Body of pancreas (tissue), 4 donors: ENCODE results near the gene CD80. TPM values are rescaled to one million over a fixed set of nuclear protein-coding genes. Genes with fewer than 3 reads are reported as not detected.

Experiments
- ATAC-seq: fragments of 150-250 bp; one replicate; pipeline ENCODE4 v1.9.1; 2016
- DNase-seq, 4 donors: peaks; one replicate each; pipeline ENCODE4 v3.0.0-alpha.2; 2019
- H3K27ac ChIP-seq, 4 donors: fragments of 200-600 bp; sonication (generic); 1 replicate in 3 of 4; 2 replicates in 1 of 4; pipeline versions ENCODE4 v1.5.1 to v1.6.1; 2016 to 2019; ENCODE audit warnings: mild to moderate bottlenecking in 1 of 4, mixed read lengths in 1 of 4, moderate library complexity in 1 of 4
- H3K27me3 ChIP-seq, 2 donors: fragments of 200-600 bp; sonication (generic); one replicate each; pipeline ENCODE4 v1.6.0; 2016; ENCODE audit warnings: mild to moderate bottlenecking in 1 of 2
- H3K36me3 ChIP-seq, 2 donors: fragments of 200-600 bp; sonication (generic); replicated peaks in 1 of 2; 2 replicates each; pipeline ENCODE4 v1.5.1; 2016; ENCODE audit warnings: low read depth in 2 of 2; ENCODE audit not compliant: insufficient read depth in 1 of 2
- H3K4me1 ChIP-seq: fragments of 200-600 bp; sonication (generic); one replicate; pipeline ENCODE4 v1.6.0; 2016
- H3K4me3 ChIP-seq, 2 donors: fragments of 200-600 bp; sonication (generic); 1 replicate in 1 of 2; 2 replicates in 1 of 2; pipeline ENCODE4 v1.5.1; 2016 to 2019
- H3K9me3 ChIP-seq, 3 donors: fragments of 200-600 bp; sonication (generic); 1 replicate in 2 of 3; 2 replicates in 1 of 3; pipeline ENCODE4 v1.5.1; 2016
- CTCF ChIP-seq, 7 experiments: fragments of 450-650 bp in 4 of 7; fragments of 200-600 bp in 3 of 7; sonication (generic) in 3 of 7; IDR thresholded peaks; one replicate each; pipeline ENCODE4 v1.5.1; 2016 to 2019; ENCODE audit warnings: antibody characterized with exemption in 7 of 7
- POLR2A ChIP-seq, 3 donors: fragments of 450-650 bp; IDR thresholded peaks; one replicate each; pipeline ENCODE4 v1.6.1; 2016; ENCODE audit warnings: antibody characterized with exemption in 3 of 3, mild to moderate bottlenecking in 2 of 3
- WGBS, 2 donors: methylation state at CpG; one replicate each; pipeline ENCODE4 v1.1.5; 2017; 5-methylcytosine and 5-hydroxymethylcytosine counted together
- intact Hi-C: fragments of 100-400 bp; cut with DNase I; formaldehyde crosslinking; loops from one replicate; pipeline ENCODE4 v1.15.1; 2023
- total RNA-seq, 2 donors: library from RNA; depleted of rRNA; stranded (reverse); fragments of >200 nt; gene quantifications; one replicate each; pipeline ENCODE4 v1.1.0, GENCODE V29; 2016

CD80 gene
- total RNA-seq, 2 donors from 2014 or later: 0.26 TPM; not detected in 1

- Histone ChIP-seq H3K4me3 (no peak overlapping the region), H3K27ac (no peak overlapping the region), H3K27me3 (no peaks in the 10 kb centered on the region), H3K4me1 (no peaks in the 10 kb centered on the region), H3K36me3 (peaks cover 0 to 23% of the 10 kb centered on the region in 2 donors), H3K9me3 (no peaks in the 10 kb centered on the region)
- DNase-seq (no peak), ATAC-seq (no peak)
- TF ChIP-seq CTCF (IDR thresholded peaks at IDR 0.05) (no peak), POLR2A (IDR thresholded peaks at IDR 0.05) (no peak)
- 95 to 100% methylated on average over 1 of the region's 1 CpG for WGBS, 2 donors
- intact Hi-C loops: no loop called here
Measured at GRCh38 chr3:119518026-119518425, 41.4 kb downstream of the CD80 start.

GRCh38 chr3:119517112-119517511 is 42.3 kb downstream of the CD80 start:
- intact Hi-C loops: no loop called here
- ATAC-seq (no peak), DNase-seq (no peak)

GRCh38 chr3:119514637-119515036 is 44.8 kb downstream of the CD80 start:
- no peaks in the 10 kb centered on the region for H3K4me1 ChIP-seq
- intact Hi-C loops: no loop called here
- H3K9me3 ChIP-seq: no peaks in the 10 kb centered on the region
- no peaks in the 10 kb centered on the region for H3K27me3 ChIP-seq
- no peak overlapping the region for H3K27ac ChIP-seq
- 52 to 64% methylated on average over 2 of the region's 2 CpGs for WGBS, 2 donors
- peaks cover 0 to 19% of the 10 kb centered on the region in 2 donors for H3K36me3 ChIP-seq
- TF ChIP-seq POLR2A (IDR thresholded peaks at IDR 0.05) (no peak), CTCF (IDR thresholded peaks at IDR 0.05) (no peak)
- H3K4me3 ChIP-seq: no peak overlapping the region
- DNase-seq (peak in 1 of 4 donors; percentile 12), ATAC-seq (no peak)

More at GRCh38 chr3:119517112-119517511, 42.3 kb downstream of the CD80 start:
- WGBS, 2 donors: 48 to 90% methylated on average over 2 of the region's 2 CpGs
- TF ChIP-seq CTCF (IDR thresholded peaks at IDR 0.05): no peak
- TF ChIP-seq POLR2A (IDR thresholded peaks at IDR 0.05): no peak
- Histone ChIP-seq H3K27ac (no peak overlapping the region), H3K36me3 (peaks cover 0 to 20% of the 10 kb centered on the region in 2 donors), H3K4me3 (no peak overlapping the region), H3K9me3 (no peaks in the 10 kb centered on the region), H3K27me3 (no peaks in the 10 kb centered on the region), H3K4me1 (no peaks in the 10 kb centered on the region)

GRCh38 chr3:119510690-119511089 is 48.7 kb downstream of the CD80 start:
- Histone ChIP-seq H3K27ac (no peak overlapping the region), H3K4me3 (no peak overlapping the region), H3K4me1 (no peaks in the 10 kb centered on the region), H3K9me3 (no peaks in the 10 kb centered on the region), H3K36me3 (peaks cover 0 to 14% of the 10 kb centered on the region in 2 donors), H3K27me3 (no peaks in the 10 kb centered on the region)
- DNase-seq (no peak), ATAC-seq (no peak)
- intact Hi-C loops: no loop called here
- TF ChIP-seq CTCF (IDR thresholded peaks at IDR 0.05) (no peak), POLR2A (IDR thresholded peaks at IDR 0.05) (no peak)

- H3K36me3 ChIP-seq: peaks cover 0 to 14% of the 10 kb centered on the region in 2 donors
Measured at GRCh38 chr3:119508172-119508845, 51.1 kb downstream of the CD80 start.

More at GRCh38 chr3:119508172-119508845, 51.1 kb downstream of the CD80 start:
- intact Hi-C loops: loop anchor here (10.0 kb wide), 1 partner anchor 66 kb away; the partner anchor contains the start of gene ADPRH
- DNase-seq: no peak
- TF ChIP-seq CTCF (IDR thresholded peaks at IDR 0.05): no peak
- TF ChIP-seq POLR2A (IDR thresholded peaks at IDR 0.05): no peak
- no peaks in the 10 kb centered on the region for H3K27me3 ChIP-seq
- no peak for ATAC-seq
- H3K9me3 ChIP-seq: no peaks in the 10 kb centered on the region
- H3K4me3 ChIP-seq: no peak overlapping the region
- H3K27ac ChIP-seq: no peak overlapping the region
- no peaks in the 10 kb centered on the region for H3K4me1 ChIP-seq
- 76 to 85% methylated on average over 1 of the region's 1 CpG for WGBS, 2 donors
